Activated CD4-positive, alpha-beta T cell treated with anti-CD3 and anti-CD28 coated beads for 24 hours (primary cell): ENCODE results near the gene IL20RB.

ENCODE experiments used
- DNase-seq, 2 donors: peaks; one replicate each; pipeline ENCODE4 v3.0.0-alpha.2; 2020; ENCODE audit warnings: low read depth in 2 of 2

Gene IL20RB

GRCh38 chr3:136957751-136958288 lies at the start of gene IL20RB:
Gene IL20RB, plus strand, starts transcription at chr3:136957983. Its CDS starts 131 bp downstream, at chr3:136958114.
- no peak for DNase-seq

- DNase-seq: no peak
Observed at GRCh38 chr3:136908297-136908696, 49.5 kb upstream of the IL20RB start.

GRCh38 chr3:136909187-136909586 lies 48.6 kb upstream of the IL20RB start:
- DNase-seq: no peak

GRCh38 chr3:136910697-136911096 lies 47.1 kb upstream of the IL20RB start:
- DNase-seq: no peak

- no peak for DNase-seq
Observed at GRCh38 chr3:136913168-136913567, 44.6 kb upstream of the IL20RB start.

GRCh38 chr3:136914739-136915138 lies 43.0 kb upstream of the IL20RB start:
- DNase-seq: no peak

- no peak for DNase-seq
Observed at GRCh38 chr3:136916223-136916622, 41.6 kb upstream of the IL20RB start.

- no peak for DNase-seq
Observed at GRCh38 chr3:136919799-136920580, 37.8 kb upstream of the IL20RB start.

GRCh38 chr3:136920904-136921611 lies 36.7 kb upstream of the IL20RB start:
- DNase-seq: no peak

GRCh38 chr3:136925425-136926190 lies 32.2 kb upstream of the IL20RB start:
- DNase-seq: no peak

- no peak for DNase-seq
Observed at GRCh38 chr3:136928240-136928639, 29.5 kb upstream of the IL20RB start.

- no peak for DNase-seq
Observed at GRCh38 chr3:136929977-136930670, 27.7 kb upstream of the IL20RB start.

- no peak for DNase-seq
Observed at GRCh38 chr3:136931606-136932005, 26.2 kb upstream of the IL20RB start.

- DNase-seq: no peak
Observed at GRCh38 chr3:136932523-136932922, 25.3 kb upstream of the IL20RB start.

GRCh38 chr3:136932978-136933772 lies 24.6 kb upstream of the IL20RB start:
- no peak for DNase-seq

- DNase-seq: no peak
Observed at GRCh38 chr3:136937175-136937574, 20.6 kb upstream of the IL20RB start.

- DNase-seq: no peak
Observed at GRCh38 chr3:136937851-136938250, 19.9 kb upstream of the IL20RB start.

- no peak for DNase-seq
Observed at GRCh38 chr3:136938334-136938733, 19.4 kb upstream of the IL20RB start.

- no peak for DNase-seq
Observed at GRCh38 chr3:136939489-136939888, 18.3 kb upstream of the IL20RB start.

- DNase-seq: no peak
Observed at GRCh38 chr3:136942803-136943202, 15.0 kb upstream of the IL20RB start.

- no peak for DNase-seq
Observed at GRCh38 chr3:136943436-136943835, 14.3 kb upstream of the IL20RB start.
